GM12878 (cell line): ENCODE results near the gene RBMS3. TPM values are rescaled to one million over a fixed set of nuclear protein-coding genes. Genes with fewer than 3 reads are reported as not detected.

Experiments
- ATAC-seq: fragments of 200-7000 bp; cut with Tn5 transposase; 3 replicates; pipeline ENCODE4 v1.9.1; 2020; ENCODE audit warnings: mild to moderate bottlenecking, moderate library complexity
- BruUV-seq: library from RNA; stranded (reverse); fragments of 400-500 nt; replicated peaks from 2 replicates; lab custom pipeline; 2021; lab: Mats Ljungman, UMichigan
- CTCF ChIA-PET: fragments of 300-600 bp; sonication (Branson Sonifier 250); formaldehyde crosslinking; extraction: SDS; loops from one replicate; lab custom pipeline; 2021; ENCODE audit warnings: inconsistent platforms; lab: Yijun Ruan, JAX
- POLR2A ChIA-PET: fragments of 350-600 bp; formaldehyde crosslinking; extraction: SDS; loops from one replicate; lab custom pipeline; 2021; ENCODE audit warnings: inconsistent platforms; lab: Charles Lee
- RAD21 ChIA-PET: fragments of 300-600 bp; sonication (Branson Sonifier 250); formaldehyde crosslinking; loops from one replicate; lab custom pipeline; 2023; ENCODE audit warnings: antibody characterized with exemption; ENCODE audit not compliant: unreplicated experiment; lab: Charles Lee
- SMC1A ChIA-PET: fragments of 300-600 bp; sonication (Branson Sonifier 250); formaldehyde crosslinking; loops from one replicate; lab custom pipeline; 2023; ENCODE audit not compliant: unreplicated experiment, uncharacterized antibody; lab: Charles Lee
- DNase-seq: peaks from one replicate; pipeline ENCODE4 v3.0.0-alpha.2; 2011; ENCODE audit warnings: low read depth, low spot score
- FAIRE-seq: peaks from 3 replicates; lab custom pipeline; 2011; peaks lifted over from hg19 to GRCh38; lab: Jason Lieb, UNC
- H2AFZ ChIP-seq: 2 replicates; pipeline ENCODE4 v1.6.0; 2011; ENCODE audit warnings: low read depth, low read length, control low read depth; ENCODE audit not compliant: control insufficient read depth
- H3K27ac ChIP-seq: 2 replicates; pipeline ENCODE4 v1.5.1; 2011; ENCODE audit warnings: control low read depth; ENCODE audit not compliant: control insufficient read depth, insufficient read depth
- H3K27me3 ChIP-seq, 2 experiments: replicated peaks in 1 of 2; 2 replicates each; pipeline versions ENCODE4 v1.6.0 to v1.6.1; 2011; ENCODE audit warnings: low read length in 1 of 2; ENCODE audit not compliant: control insufficient read depth in 2 of 2, insufficient read depth in 2 of 2
- H3K36me3 ChIP-seq, 2 experiments: 2 replicates each; pipeline ENCODE4 v1.5.1; 2011; ENCODE audit warnings: low read length in 1 of 2; ENCODE audit not compliant: control insufficient read depth in 2 of 2, insufficient read depth in 2 of 2
- H3K4me1 ChIP-seq: 2 replicates; pipeline ENCODE4 v1.6.1; 2011; ENCODE audit warnings: mild to moderate bottlenecking, low read length, moderate library complexity, mixed read lengths; ENCODE audit not compliant: control insufficient read depth, insufficient read depth
- H3K4me2 ChIP-seq: 2 replicates; pipeline ENCODE4 v1.6.0; 2011; ENCODE audit warnings: control low read depth; ENCODE audit not compliant: control insufficient read depth, insufficient read depth
- H3K4me3 ChIP-seq: fragments of 200-600 bp; sonication (generic); 2 replicates; pipeline ENCODE4 v1.5.1; 2016
- H3K79me2 ChIP-seq: 2 replicates; pipeline ENCODE4 v1.6.0; 2011; ENCODE audit warnings: low read length; ENCODE audit not compliant: control insufficient read depth, insufficient read depth
- H3K9ac ChIP-seq: 2 replicates; pipeline ENCODE4 v1.8.0; 2011; ENCODE audit warnings: low read length, control low read depth, mixed read lengths; ENCODE audit not compliant: control insufficient read depth, insufficient read depth
- H3K9me3 ChIP-seq: replicated peaks from 3 replicates; pipeline ENCODE4 v1.5.1; 2011; ENCODE audit warnings: mild to moderate bottlenecking, low read length; ENCODE audit not compliant: control insufficient read depth, insufficient read depth
- H4K20me1 ChIP-seq: 2 replicates; pipeline ENCODE4 v1.6.0; 2011; ENCODE audit not compliant: control insufficient read depth, insufficient read depth
- CBX3 ChIP-seq: fragments of 200-600 bp; sonication (generic); IDR thresholded peaks from 2 replicates; pipeline ENCODE4 v1.6.1; 2016; ENCODE audit warnings: low read depth, borderline replicate concordance
- CBX5 ChIP-seq: sonication (generic); IDR thresholded peaks from 2 replicates; pipeline ENCODE4 v1.6.1; 2016; ENCODE audit warnings: low read depth, moderate library complexity, mild to moderate bottlenecking, inconsistent platforms
- E2F4 ChIP-seq: IDR thresholded peaks from 2 replicates; pipeline ENCODE4 v1.6.1; 2012; ENCODE audit warnings: low read depth, low read length, improper control_type of control experiment
- GATAD2B ChIP-seq: fragments of 450-650 bp; conservative IDR thresholded peaks from 2 replicates; pipeline ENCODE4 v1.6.1; 2017; ENCODE audit warnings: low read depth, mild to moderate bottlenecking, moderate library complexity
- IRF3 ChIP-seq: fragments of 450-650 bp; IDR thresholded peaks from 2 replicates; pipeline ENCODE4 v1.6.1; 2014; ENCODE audit warnings: mild to moderate bottlenecking
- MEF2B ChIP-seq: fragments of 450-650 bp; IDR thresholded peaks from 2 replicates; pipeline ENCODE4 v1.6.1; 2018; ENCODE audit warnings: mild to moderate bottlenecking, moderate library complexity; ENCODE audit not compliant: partially characterized antibody, poor library complexity, severe bottlenecking
- NFXL1 ChIP-seq: fragments of 450-650 bp; IDR thresholded peaks from 2 replicates; pipeline ENCODE4 v1.6.1; 2017; ENCODE audit warnings: antibody characterized with exemption, mild to moderate bottlenecking, borderline replicate concordance
- NR2C2 ChIP-seq: IDR thresholded peaks from 2 replicates; pipeline ENCODE4 v1.6.1; 2011; ENCODE audit warnings: borderline replicate concordance, low read depth; ENCODE audit not compliant: control insufficient read depth, insufficient read length
- POU2F2 ChIP-seq: IDR thresholded peaks from 3 replicates; pipeline ENCODE4 v1.6.1; 2011; ENCODE audit warnings: low read depth, mild to moderate bottlenecking, low read length, borderline replicate concordance
- SMAD1 ChIP-seq: fragments of 450-650 bp; IDR thresholded peaks from 2 replicates; pipeline ENCODE4 v1.6.1; 2018; ENCODE audit warnings: mild to moderate bottlenecking, low read depth; ENCODE audit not compliant: partially characterized antibody
- SPI1 ChIP-seq: IDR thresholded peaks from 2 replicates; pipeline ENCODE4 v1.6.1; 2011; ENCODE audit warnings: low read depth, mild to moderate bottlenecking, low read length, moderate library complexity, borderline replicate concordance; ENCODE audit not compliant: insufficient read depth
- USF2 ChIP-seq: IDR thresholded peaks from 2 replicates; pipeline ENCODE4 v1.6.1; 2011; ENCODE audit warnings: low read depth, low read length, improper control_type of control experiment, borderline replicate concordance
- ZNF274 ChIP-seq: IDR thresholded peaks from one replicate; pipeline ENCODE4 v1.8.0; 2011; ENCODE audit not compliant: insufficient read length, insufficient read depth
- WGBS: methylation state at CpG from one replicate; pipeline ENCODE4 v1.1.6; 2016; ENCODE audit warnings: low lambda C conversion rate; ENCODE audit not compliant: insufficient replicate concordance, insufficient coverage; ENCODE audit errors: missing lambda C conversion rate; 5-methylcytosine and 5-hydroxymethylcytosine counted together
- in situ Hi-C: fragments of 300-500 bp; cut with MboI; formaldehyde crosslinking; loops from 9 replicates; pipeline ENCODE4 v1.14.3; 2018; ENCODE audit warnings: mixed read lengths
- intact Hi-C: fragments of 100-400 bp; cut with micrococcal nuclease; formaldehyde crosslinking; loops from one replicate; pipeline ENCODE4 v1.14.2; 2022; ENCODE audit not compliant: unreplicated experiment
- polyA plus RNA-seq, 11 experiments: library from polyadenylated mRNA; depleted of rRNA in 4 of 11; unstranded in 6 of 11; stranded (reverse) in 5 of 11; fragments of >200 nt; fragmentation: Nextera tagmentation in 4 of 11; fragmentation: Illumina TruSeq in 1 of 11; extraction: Ambion mirVana in 4 of 11; extraction: Trizol in 1 of 11; gene quantifications; 1 replicate in 1 of 11; 2 replicates in 10 of 11; pipeline versions ENCODE4 v1.2.1 to v1.2.3, GENCODE V29; 2011 to 2016; ENCODE audit warnings: inconsistent platforms in 2 of 11, missing spikeins in 2 of 11, low read depth in 1 of 11
- total RNA-seq, 4 experiments: library from RNA; depleted of rRNA in 3 of 4; stranded (reverse); fragments of >200 nt in 3 of 4; fragmentation: Illumina TruSeq in 1 of 4; extraction: Trizol in 1 of 4; gene quantifications; 2 replicates each; pipeline versions ENCODE4 v1.2.1 to v1.2.3, GENCODE V29; 2013 to 2021

Gene RBMS3
- total and polyA plus RNA-seq, 10 of the 15 experiments (the other 5 are each of a cell fraction or from before 2014, with no cell fraction given) = 0.79 to 4.7 (median 3.1) TPM

- no peak for DNase-seq
- Histone ChIP-seq H3K9me3 (no peaks in the 10 kb centered on the region; the same call in 1 of the 3 replicates), H2AFZ (no peak overlapping the region), H3K4me2 (no peak overlapping the region), H3K79me2 (no peaks in the 10 kb centered on the region), H3K27ac (no peak overlapping the region), H4K20me1 (no peaks in the 10 kb centered on the region), H3K4me1 (no peaks in the 10 kb centered on the region), H3K9ac (no peak overlapping the region), H3K27me3 (no peaks in the 10 kb centered on the region), H3K4me3 (no peak overlapping the region), H3K36me3 (no peaks in the 10 kb centered on the region)
- intact Hi-C loops = no loop called here
- no peak for ATAC-seq
- TF ChIP-seq NR2C2 = no peak
- TF ChIP-seq SMAD1 = no peak
- no peak for TF ChIP-seq CBX5
- TF ChIP-seq POU2F2 = no peak
- TF ChIP-seq MEF2B = no peak
- in situ Hi-C loops = no loop called here
- SMC1A ChIA-PET = interaction anchor here (0.9 to 1.3 kb wide), 3 partner anchors 23 to 321 kb away, joined by 3 read pairs; no protein-coding TSS in a partner anchor
- no peak for FAIRE-seq
- RAD21 ChIA-PET = no interaction called here
- POLR2A ChIA-PET = no interaction called here
- CTCF ChIA-PET = interaction anchor here (0.7 to 1.4 kb wide), 4 partner anchors 8 to 404 kb away, joined by 3 to 4 read pairs (median 3); no protein-coding TSS in a partner anchor
- WGBS = 94% methylated on average over 3 of the region's 3 CpGs
- no TSS peak for BruUV-seq
Observed at GRCh38 chr3:29493109-29493508, 212.2 kb downstream of the RBMS3 start.

- 34% methylated on average over 6 of the region's 6 CpGs for WGBS
- CTCF ChIA-PET = no interaction called here
- H2AFZ ChIP-seq = no peak overlapping the region
- RAD21 ChIA-PET = no interaction called here
- H3K27me3 ChIP-seq = no peaks in the 10 kb centered on the region
- intact Hi-C loops = no loop called here
- POLR2A ChIA-PET = no interaction called here
- SMC1A ChIA-PET = interaction anchor here (1.0 to 1.3 kb wide), 5 partner anchors 10 to 161 kb away, joined by 3 to 4 read pairs (median 3); no protein-coding TSS in a partner anchor
- no peak for FAIRE-seq
- H3K4me2 ChIP-seq = no peak overlapping the region
- no peaks in the 10 kb centered on the region; the same call in 1 of the 3 replicates for H3K9me3 ChIP-seq
- no peak for DNase-seq
- no peaks in the 10 kb centered on the region for H4K20me1 ChIP-seq
- H3K36me3 ChIP-seq = no peaks in the 10 kb centered on the region
- H3K4me1 ChIP-seq = no peaks in the 10 kb centered on the region
- BruUV-seq = no TSS peak
- in situ Hi-C loops = no loop called here
- H3K27ac ChIP-seq = no peak overlapping the region
- H3K4me3 ChIP-seq = no peak overlapping the region
- no peak overlapping the region for H3K9ac ChIP-seq
- H3K79me2 ChIP-seq = no peaks in the 10 kb centered on the region
- no peak for ATAC-seq
- no peak for TF ChIP-seq CBX3
- TF ChIP-seq ZNF274 = no peak
- TF ChIP-seq GATAD2B = no peak
- TF ChIP-seq USF2 = no peak
- no peak for TF ChIP-seq NFXL1
- no peak for TF ChIP-seq IRF3
- no peak for TF ChIP-seq SPI1
- TF ChIP-seq E2F4 = no peak
Observed at GRCh38 chr3:29494305-29495036, 213.6 kb downstream of the RBMS3 start.
